Measurements from ENCODE around the gene RAC3. TPM values are rescaled to one million over a fixed set of nuclear protein-coding genes. Genes with fewer than 3 reads are reported as not detected.
A peak's percentile ranks its signal among the peaks of the same experiment; 100 is the strongest.

Gene RAC3
- total and polyA plus RNA-seq, 9 of the 15 experiments (the other 6 are each of a cell fraction or from before 2014, with no cell fraction given): 0.23 to 292 (median 118) TPM

DNA sequence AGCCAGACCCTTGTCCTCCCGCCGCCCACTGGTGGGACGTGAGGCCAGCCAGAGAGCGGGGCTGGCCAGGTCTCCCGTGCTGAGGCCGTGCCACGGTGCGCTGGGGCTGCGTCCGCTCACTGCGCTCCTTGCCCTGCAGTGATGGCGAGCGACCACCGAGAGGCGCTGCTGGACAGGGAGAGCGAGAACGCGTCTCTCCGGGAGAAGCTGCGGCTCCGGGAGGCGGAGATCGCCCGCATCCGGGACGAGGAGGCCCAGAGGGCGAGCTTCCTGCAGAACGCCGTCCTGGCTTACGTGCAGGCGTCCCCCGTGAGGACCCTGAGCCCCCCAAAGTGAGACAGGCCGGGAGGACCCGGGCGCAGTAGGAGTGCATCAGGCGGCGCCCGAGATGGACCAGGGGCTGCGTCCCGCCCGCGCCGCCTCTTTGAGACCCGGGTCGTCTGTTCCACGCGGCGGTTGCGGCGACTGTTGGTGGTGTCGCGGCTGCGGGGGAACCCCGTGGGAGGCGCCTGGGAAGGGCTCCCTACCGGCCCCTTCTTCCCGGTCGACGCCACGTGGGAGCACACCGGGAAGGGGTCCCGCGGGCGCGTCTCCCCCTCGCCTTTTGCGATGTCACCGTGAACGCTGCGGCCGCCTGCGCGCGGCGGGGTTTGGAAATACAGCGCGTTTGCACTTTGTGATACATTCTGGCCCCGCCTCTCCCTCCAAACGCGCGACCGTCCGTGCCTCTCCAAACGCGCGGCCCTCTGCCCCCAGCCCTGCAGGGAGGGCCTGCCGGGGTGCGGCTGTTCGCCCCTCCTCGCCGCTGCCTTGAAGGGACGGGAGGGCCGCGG is 792 bp upstream of the RAC3 start (continued):
- TF ChIP-seq, protein P1, sequence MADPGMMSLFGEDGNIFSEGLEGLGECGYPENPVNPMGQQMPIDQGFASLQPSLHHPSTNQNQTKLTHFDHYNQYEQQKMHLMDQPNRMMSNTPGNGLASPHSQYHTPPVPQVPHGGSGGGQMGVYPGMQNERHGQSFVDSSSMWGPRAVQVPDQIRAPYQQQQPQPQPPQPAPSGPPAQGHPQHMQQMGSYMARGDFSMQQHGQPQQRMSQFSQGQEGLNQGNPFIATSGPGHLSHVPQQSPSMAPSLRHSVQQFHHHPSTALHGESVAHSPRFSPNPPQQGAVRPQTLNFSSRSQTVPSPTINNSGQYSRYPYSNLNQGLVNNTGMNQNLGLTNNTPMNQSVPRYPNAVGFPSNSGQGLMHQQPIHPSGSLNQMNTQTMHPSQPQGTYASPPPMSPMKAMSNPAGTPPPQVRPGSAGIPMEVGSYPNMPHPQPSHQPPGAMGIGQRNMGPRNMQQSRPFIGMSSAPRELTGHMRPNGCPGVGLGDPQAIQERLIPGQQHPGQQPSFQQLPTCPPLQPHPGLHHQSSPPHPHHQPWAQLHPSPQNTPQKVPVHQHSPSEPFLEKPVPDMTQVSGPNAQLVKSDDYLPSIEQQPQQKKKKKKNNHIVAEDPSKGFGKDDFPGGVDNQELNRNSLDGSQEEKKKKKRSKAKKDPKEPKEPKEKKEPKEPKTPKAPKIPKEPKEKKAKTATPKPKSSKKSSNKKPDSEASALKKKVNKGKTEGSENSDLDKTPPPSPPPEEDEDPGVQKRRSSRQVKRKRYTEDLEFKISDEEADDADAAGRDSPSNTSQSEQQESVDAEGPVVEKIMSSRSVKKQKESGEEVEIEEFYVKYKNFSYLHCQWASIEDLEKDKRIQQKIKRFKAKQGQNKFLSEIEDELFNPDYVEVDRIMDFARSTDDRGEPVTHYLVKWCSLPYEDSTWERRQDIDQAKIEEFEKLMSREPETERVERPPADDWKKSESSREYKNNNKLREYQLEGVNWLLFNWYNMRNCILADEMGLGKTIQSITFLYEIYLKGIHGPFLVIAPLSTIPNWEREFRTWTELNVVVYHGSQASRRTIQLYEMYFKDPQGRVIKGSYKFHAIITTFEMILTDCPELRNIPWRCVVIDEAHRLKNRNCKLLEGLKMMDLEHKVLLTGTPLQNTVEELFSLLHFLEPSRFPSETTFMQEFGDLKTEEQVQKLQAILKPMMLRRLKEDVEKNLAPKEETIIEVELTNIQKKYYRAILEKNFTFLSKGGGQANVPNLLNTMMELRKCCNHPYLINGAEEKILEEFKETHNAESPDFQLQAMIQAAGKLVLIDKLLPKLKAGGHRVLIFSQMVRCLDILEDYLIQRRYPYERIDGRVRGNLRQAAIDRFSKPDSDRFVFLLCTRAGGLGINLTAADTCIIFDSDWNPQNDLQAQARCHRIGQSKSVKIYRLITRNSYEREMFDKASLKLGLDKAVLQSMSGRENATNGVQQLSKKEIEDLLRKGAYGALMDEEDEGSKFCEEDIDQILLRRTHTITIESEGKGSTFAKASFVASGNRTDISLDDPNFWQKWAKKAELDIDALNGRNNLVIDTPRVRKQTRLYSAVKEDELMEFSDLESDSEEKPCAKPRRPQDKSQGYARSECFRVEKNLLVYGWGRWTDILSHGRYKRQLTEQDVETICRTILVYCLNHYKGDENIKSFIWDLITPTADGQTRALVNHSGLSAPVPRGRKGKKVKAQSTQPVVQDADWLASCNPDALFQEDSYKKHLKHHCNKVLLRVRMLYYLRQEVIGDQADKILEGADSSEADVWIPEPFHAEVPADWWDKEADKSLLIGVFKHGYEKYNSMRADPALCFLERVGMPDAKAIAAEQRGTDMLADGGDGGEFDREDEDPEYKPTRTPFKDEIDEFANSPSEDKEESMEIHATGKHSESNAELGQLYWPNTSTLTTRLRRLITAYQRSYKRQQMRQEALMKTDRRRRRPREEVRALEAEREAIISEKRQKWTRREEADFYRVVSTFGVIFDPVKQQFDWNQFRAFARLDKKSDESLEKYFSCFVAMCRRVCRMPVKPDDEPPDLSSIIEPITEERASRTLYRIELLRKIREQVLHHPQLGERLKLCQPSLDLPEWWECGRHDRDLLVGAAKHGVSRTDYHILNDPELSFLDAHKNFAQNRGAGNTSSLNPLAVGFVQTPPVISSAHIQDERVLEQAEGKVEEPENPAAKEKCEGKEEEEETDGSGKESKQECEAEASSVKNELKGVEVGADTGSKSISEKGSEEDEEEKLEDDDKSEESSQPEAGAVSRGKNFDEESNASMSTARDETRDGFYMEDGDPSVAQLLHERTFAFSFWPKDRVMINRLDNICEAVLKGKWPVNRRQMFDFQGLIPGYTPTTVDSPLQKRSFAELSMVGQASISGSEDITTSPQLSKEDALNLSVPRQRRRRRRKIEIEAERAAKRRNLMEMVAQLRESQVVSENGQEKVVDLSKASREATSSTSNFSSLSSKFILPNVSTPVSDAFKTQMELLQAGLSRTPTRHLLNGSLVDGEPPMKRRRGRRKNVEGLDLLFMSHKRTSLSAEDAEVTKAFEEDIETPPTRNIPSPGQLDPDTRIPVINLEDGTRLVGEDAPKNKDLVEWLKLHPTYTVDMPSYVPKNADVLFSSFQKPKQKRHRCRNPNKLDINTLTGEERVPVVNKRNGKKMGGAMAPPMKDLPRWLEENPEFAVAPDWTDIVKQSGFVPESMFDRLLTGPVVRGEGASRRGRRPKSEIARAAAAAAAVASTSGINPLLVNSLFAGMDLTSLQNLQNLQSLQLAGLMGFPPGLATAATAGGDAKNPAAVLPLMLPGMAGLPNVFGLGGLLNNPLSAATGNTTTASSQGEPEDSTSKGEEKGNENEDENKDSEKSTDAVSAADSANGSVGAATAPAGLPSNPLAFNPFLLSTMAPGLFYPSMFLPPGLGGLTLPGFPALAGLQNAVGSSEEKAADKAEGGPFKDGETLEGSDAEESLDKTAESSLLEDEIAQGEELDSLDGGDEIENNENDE (IDR thresholded peaks at IDR 0.05; ENCODE audit: low read depth, low read length): no peak
- TF ChIP-seq ZSCAN32 (CRISPR knock-in tag; IDR thresholded peaks at IDR 0.05) (no peak), ZNF699 (CRISPR knock-in tag; IDR thresholded peaks at IDR 0.05; ENCODE audit: insufficient replicate concordance) (no peak), ZBTB2 (IDR thresholded peaks at IDR 0.05) (no peak), ZMIZ1 (IDR thresholded peaks at IDR 0.05; ENCODE audit: low read depth in 2 of 2, low read length in 2 of 2) (peak in 1 of 2 experiments; percentile 24; a peak in 1 of 4 replicates), GATAD2A (IDR thresholded peaks at IDR 0.05) (no peak; the same call in 1 of the 2 replicates), ZNF75A (CRISPR knock-in tag; IDR thresholded peaks at IDR 0.05) (no peak), ZNF511 (CRISPR knock-in tag; IDR thresholded peaks at IDR 0.05) (peak; percentile 59; the same call in 1 of the 2 replicates), LCOR (CRISPR knock-in tag; IDR thresholded peaks at IDR 0.05) (peak; percentile 82), HLTF (IDR thresholded peaks at IDR 0.05) (no peak)

All from K562 (cell line).